HepG2 (cell line): Measurements from ENCODE around the gene EVA1C. TPM values are rescaled to one million over a fixed set of nuclear protein-coding genes. Genes with fewer than 3 reads are reported as not detected.
A peak's percentile ranks its signal among the peaks of the same experiment; 100 is the strongest.

ENCODE experiments used
- AKAP8 ChIP-seq: sonication (generic); formaldehyde crosslinking; IDR thresholded peaks from 2 replicates; pipeline ENCODE4 v1.5.1; 2020; ENCODE audit warnings: mild to moderate bottlenecking, missing genetic modification reagents
- ATF5 ChIP-seq: sonication (generic); formaldehyde crosslinking; IDR thresholded peaks from 2 replicates; pipeline ENCODE4 v1.4.0; 2020; ENCODE audit warnings: mild to moderate bottlenecking, low read depth, missing genetic modification reagents
- CHD2 ChIP-seq: IDR thresholded peaks from 2 replicates; pipeline ENCODE4 v1.6.1; 2011; ENCODE audit warnings: low read depth, low read length, improper control_type of control experiment
- DRAP1 ChIP-seq: IDR thresholded peaks from 2 replicates; pipeline ENCODE4 v1.6.1; 2016; ENCODE audit warnings: missing genetic modification reagents, missing compliant biosample characterization
- GLI4 ChIP-seq: sonication (generic); formaldehyde crosslinking; IDR thresholded peaks from 2 replicates; pipeline ENCODE4 v1.5.1; 2020; ENCODE audit warnings: missing genetic modification reagents, mild to moderate bottlenecking, moderate library complexity, borderline replicate concordance
- NR2F2 ChIP-seq: IDR thresholded peaks from 2 replicates; pipeline ENCODE4 v1.6.1; 2012; ENCODE audit warnings: low read depth, inconsistent platforms, borderline replicate concordance
- PCBP2 ChIP-seq: fragments of 200-400 bp; formaldehyde crosslinking; optimal IDR thresholded peaks from 2 replicates; pipeline ENCODE3; 2018; ENCODE audit warnings: low read length, low read depth; ENCODE audit not compliant: poor library complexity, severe bottlenecking
- THAP9 ChIP-seq: sonication (generic); formaldehyde crosslinking; IDR thresholded peaks from 2 replicates; pipeline ENCODE4; 2020; ENCODE audit warnings: missing genetic modification reagents, mild to moderate bottlenecking, borderline replicate concordance
- TOPORS ChIP-seq: sonication (generic); formaldehyde crosslinking; IDR thresholded peaks from 2 replicates; pipeline ENCODE4 v1.8.0; 2023; ENCODE audit warnings: mild to moderate bottlenecking, missing genetic modification reagents
- ZBTB37 ChIP-seq: sonication (generic); formaldehyde crosslinking; IDR thresholded peaks from 2 replicates; pipeline ENCODE4 v1.4.0; 2020; ENCODE audit warnings: mild to moderate bottlenecking, missing genetic modification reagents
- ZBTB7A ChIP-seq: sonication (generic); formaldehyde crosslinking; IDR thresholded peaks from 2 replicates; pipeline ENCODE4 v1.8.0; 2022; ENCODE audit warnings: mild to moderate bottlenecking, missing genetic modification reagents
- ZFP36L1 ChIP-seq: sonication (generic); formaldehyde crosslinking; IDR thresholded peaks from 2 replicates; pipeline ENCODE4 v1.8.0; 2022; ENCODE audit warnings: mild to moderate bottlenecking, missing genetic modification reagents, moderate library complexity
- ZMYM3 ChIP-seq: sonication (generic); formaldehyde crosslinking; IDR thresholded peaks from 2 replicates; pipeline ENCODE4 v1.5.1; 2020; ENCODE audit warnings: mild to moderate bottlenecking, missing genetic modification reagents
- ZNF17 ChIP-seq: sonication (generic); formaldehyde crosslinking; IDR thresholded peaks from 2 replicates; pipeline ENCODE4 v1.5.0; 2020; ENCODE audit warnings: mild to moderate bottlenecking, missing genetic modification reagents
- ZNF256 ChIP-seq: sonication (generic); formaldehyde crosslinking; conservative IDR thresholded peaks from 2 replicates; pipeline ENCODE4 v1.4.0; 2020; ENCODE audit warnings: missing genetic modification reagents
- ZNF576 ChIP-seq: sonication (generic); formaldehyde crosslinking; IDR thresholded peaks from 2 replicates; pipeline ENCODE4 v1.4.0; 2020; ENCODE audit warnings: mild to moderate bottlenecking, missing genetic modification reagents
- polyA plus RNA-seq, 8 experiments: library from polyadenylated mRNA; depleted of rRNA in 3 of 8; stranded (reverse) in 7 of 8; unstranded in 1 of 8; fragments of >200 nt; fragmentation: Illumina TruSeq in 4 of 8; extraction: Trizol in 4 of 8; gene quantifications; 2 replicates each; pipeline versions ENCODE4 v1.2.1 to v1.2.3, GENCODE V29; 2011 to 2016; ENCODE audit warnings: low read depth in 4 of 8, missing spikeins in 1 of 8, mixed read lengths in 1 of 8; ENCODE audit not compliant: insufficient read depth in 1 of 8
- total RNA-seq, 5 experiments: library from RNA; depleted of rRNA; stranded (reverse); fragments of >200 nt; fragmentation: Illumina TruSeq; extraction: Trizol; gene quantifications; 2 replicates each; pipeline ENCODE4 v1.2.3, GENCODE V29; 2016; ENCODE audit warnings: low read depth in 1 of 5
- TF ChIP-seq, protein P1 (sequence below): sonication (generic); formaldehyde crosslinking; IDR thresholded peaks from 2 replicates; pipeline ENCODE4 v1.4.0; 2020; ENCODE audit warnings: missing genetic modification reagents
- TF ChIP-seq, protein P2 (sequence below): sonication (generic); formaldehyde crosslinking; IDR thresholded peaks from 2 replicates; pipeline ENCODE4 v1.5.1; 2020; ENCODE audit warnings: missing genetic modification reagents, mild to moderate bottlenecking, borderline replicate concordance

EVA1C gene
- total and polyA plus RNA-seq, 2 of the 13 experiments (the other 11 are each of a cell fraction or from before 2014, with no cell fraction given): 0.29 to 0.34 TPM

GRCh38 chr21:32392880-32393676 lies 19.4 kb upstream of the EVA1C start, which contains the start of gene URB1 (continued):
- TF ChIP-seq TOPORS (CRISPR knock-in tag): 0 out of 2 replicates have a peak, but pooled peaks have one; percentile 36
- TF ChIP-seq, protein P1, sequence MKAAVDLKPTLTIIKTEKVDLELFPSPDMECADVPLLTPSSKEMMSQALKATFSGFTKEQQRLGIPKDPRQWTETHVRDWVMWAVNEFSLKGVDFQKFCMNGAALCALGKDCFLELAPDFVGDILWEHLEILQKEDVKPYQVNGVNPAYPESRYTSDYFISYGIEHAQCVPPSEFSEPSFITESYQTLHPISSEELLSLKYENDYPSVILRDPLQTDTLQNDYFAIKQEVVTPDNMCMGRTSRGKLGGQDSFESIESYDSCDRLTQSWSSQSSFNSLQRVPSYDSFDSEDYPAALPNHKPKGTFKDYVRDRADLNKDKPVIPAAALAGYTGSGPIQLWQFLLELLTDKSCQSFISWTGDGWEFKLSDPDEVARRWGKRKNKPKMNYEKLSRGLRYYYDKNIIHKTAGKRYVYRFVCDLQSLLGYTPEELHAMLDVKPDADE: no peak
- peak; percentile 76; the same call in 1 of the 2 replicates for TF ChIP-seq ZBTB7A (CRISPR knock-in tag)
- TF ChIP-seq DRAP1 (CRISPR knock-in tag): peak; percentile 66; the same call in 1 of the 2 replicates
- no peak for TF ChIP-seq ZNF576 (CRISPR knock-in tag)
- TF ChIP-seq ZNF256: no peak
- TF ChIP-seq ZMYM3 (CRISPR knock-in tag): no peak
- TF ChIP-seq THAP9 (CRISPR knock-in tag): no peak; the same call in 1 of the 2 replicates
- no peak for TF ChIP-seq ZNF17 (CRISPR knock-in tag)
- peak; percentile 15; the same call in 1 of the 2 replicates for TF ChIP-seq AKAP8 (CRISPR knock-in tag)
- no peak for TF ChIP-seq PCBP2
- TF ChIP-seq, protein P2, sequence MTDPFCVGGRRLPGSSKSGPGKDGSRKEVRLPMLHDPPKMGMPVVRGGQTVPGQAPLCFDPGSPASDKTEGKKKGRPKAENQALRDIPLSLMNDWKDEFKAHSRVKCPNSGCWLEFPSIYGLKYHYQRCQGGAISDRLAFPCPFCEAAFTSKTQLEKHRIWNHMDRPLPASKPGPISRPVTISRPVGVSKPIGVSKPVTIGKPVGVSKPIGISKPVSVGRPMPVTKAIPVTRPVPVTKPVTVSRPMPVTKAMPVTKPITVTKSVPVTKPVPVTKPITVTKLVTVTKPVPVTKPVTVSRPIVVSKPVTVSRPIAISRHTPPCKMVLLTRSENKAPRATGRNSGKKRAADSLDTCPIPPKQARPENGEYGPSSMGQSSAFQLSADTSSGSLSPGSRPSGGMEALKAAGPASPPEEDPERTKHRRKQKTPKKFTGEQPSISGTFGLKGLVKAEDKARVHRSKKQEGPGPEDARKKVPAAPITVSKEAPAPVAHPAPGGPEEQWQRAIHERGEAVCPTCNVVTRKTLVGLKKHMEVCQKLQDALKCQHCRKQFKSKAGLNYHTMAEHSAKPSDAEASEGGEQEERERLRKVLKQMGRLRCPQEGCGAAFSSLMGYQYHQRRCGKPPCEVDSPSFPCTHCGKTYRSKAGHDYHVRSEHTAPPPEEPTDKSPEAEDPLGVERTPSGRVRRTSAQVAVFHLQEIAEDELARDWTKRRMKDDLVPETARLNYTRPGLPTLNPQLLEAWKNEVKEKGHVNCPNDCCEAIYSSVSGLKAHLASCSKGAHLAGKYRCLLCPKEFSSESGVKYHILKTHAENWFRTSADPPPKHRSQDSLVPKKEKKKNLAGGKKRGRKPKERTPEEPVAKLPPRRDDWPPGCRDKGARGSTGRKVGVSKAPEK: no peak
- TF ChIP-seq CHD2: 0 out of 2 replicates have a peak, but pooled peaks have one; percentile 21
- peak; percentile 76; the same call in 1 of the 2 replicates for TF ChIP-seq ZBTB37 (CRISPR knock-in tag)
- TF ChIP-seq NR2F2: no peak
- no peak for TF ChIP-seq ZFP36L1 (CRISPR knock-in tag)
- TF ChIP-seq ATF5: no peak
- TF ChIP-seq GLI4: peak; percentile 13; the same call in 1 of the 2 replicates
